Measurements from ENCODE around the gene NF2.

The NF2 gene

DNA sequence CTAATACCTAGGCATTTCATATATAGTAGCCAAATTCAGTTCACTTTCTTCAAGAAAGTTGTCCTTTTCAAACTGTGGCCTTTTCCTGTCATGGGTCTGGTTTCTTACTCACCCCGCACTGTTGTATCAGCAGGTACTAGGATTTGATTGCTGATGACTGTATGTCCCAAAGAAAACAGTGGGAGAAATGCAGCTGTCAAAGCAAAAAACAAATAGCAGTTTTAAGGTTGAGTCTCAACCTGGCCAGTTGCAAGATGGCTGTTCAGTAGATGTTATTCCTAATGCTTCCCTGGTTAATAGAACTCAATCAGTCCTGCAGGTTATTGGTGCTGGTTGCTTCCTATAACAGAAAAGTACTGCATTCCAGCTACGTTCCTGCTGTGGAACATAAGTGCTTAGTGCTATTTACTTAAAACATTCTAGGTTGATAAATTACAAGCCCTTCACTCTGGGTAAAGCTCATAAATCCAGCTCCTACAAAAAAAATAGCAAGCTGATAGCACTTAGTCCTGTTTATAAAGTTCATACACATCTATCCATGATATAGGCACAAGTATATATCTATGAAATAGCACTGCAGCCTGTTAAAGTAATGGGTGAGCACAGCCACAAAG, 26.6 kb downstream of the NF2 start:
- H4K20me1 ChIP-seq, result peaks cover 100% of the 10 kb centered on the region
- TF ChIP-seq Cebpa-rat (IDR thresholded peaks at IDR 0.05), result no peak
- no peak overlapping the region for H3K9ac ChIP-seq
- H3K4me3 ChIP-seq, result no peak overlapping the region
- no peaks in the 10 kb centered on the region for H3K9me3 ChIP-seq
- H3K4me2 ChIP-seq, result no peak overlapping the region
- no peaks in the 10 kb centered on the region for H3K27me3 ChIP-seq
- H3K36me3 ChIP-seq, result peaks cover 8% of the 10 kb centered on the region
- H3K4me1 ChIP-seq, result peaks cover 18% of the 10 kb centered on the region
- H3K27ac ChIP-seq, result no peak overlapping the region

- H3K9ac ChIP-seq, result no peak overlapping the region
- H3K4me3 ChIP-seq, result no peak overlapping the region
- H3K4me2 ChIP-seq, result no peak overlapping the region
- TF ChIP-seq Cebpa-rat (IDR thresholded peaks at IDR 0.05), result no peak
- no peaks in the 10 kb centered on the region for H3K9me3 ChIP-seq
- no peaks in the 10 kb centered on the region for H3K27me3 ChIP-seq
- H3K36me3 ChIP-seq, result peaks cover 8% of the 10 kb centered on the region
- H3K27ac ChIP-seq, result no peak overlapping the region
- H3K4me1 ChIP-seq, result peaks cover 14% of the 10 kb centered on the region
- peaks cover 100% of the 10 kb centered on the region for H4K20me1 ChIP-seq
These were observed 27.6 kb downstream of the NF2 start for GRCh38 chr22:29630987-29631386.

- Histone ChIP-seq H3K9ac (no peak overlapping the region), H3K4me3 (no peak overlapping the region), H3K4me2 (no peak overlapping the region), H3K9me3 (no peaks in the 10 kb centered on the region), H4K20me1 (peaks cover 100% of the 10 kb centered on the region), H3K36me3 (peaks cover 10% of the 10 kb centered on the region), H3K27ac (no peak overlapping the region), H3K27me3 (no peaks in the 10 kb centered on the region), H3K4me1 (peaks cover 13% of the 10 kb centered on the region)
- TF ChIP-seq Cebpa-rat (IDR thresholded peaks at IDR 0.05), result no peak
These were observed 28.3 kb downstream of the NF2 start for GRCh38 chr22:29631725-29632124.

GRCh38 chr22:29632672-29633071, 29.2 kb downstream of the NF2 start:
- no peak overlapping the region for H3K9ac ChIP-seq
- H4K20me1 ChIP-seq, result peaks cover 100% of the 10 kb centered on the region
- no peak overlapping the region for H3K4me2 ChIP-seq
- H3K36me3 ChIP-seq, result peaks cover 20% of the 10 kb centered on the region
- no peaks in the 10 kb centered on the region for H3K9me3 ChIP-seq
- H3K4me1 ChIP-seq, result peaks cover 13% of the 10 kb centered on the region
- no peak for TF ChIP-seq Cebpa-rat (IDR thresholded peaks at IDR 0.05)
- H3K27me3 ChIP-seq, result no peaks in the 10 kb centered on the region
- H3K27ac ChIP-seq, result no peak overlapping the region
- H3K4me3 ChIP-seq, result no peak overlapping the region

DNA sequence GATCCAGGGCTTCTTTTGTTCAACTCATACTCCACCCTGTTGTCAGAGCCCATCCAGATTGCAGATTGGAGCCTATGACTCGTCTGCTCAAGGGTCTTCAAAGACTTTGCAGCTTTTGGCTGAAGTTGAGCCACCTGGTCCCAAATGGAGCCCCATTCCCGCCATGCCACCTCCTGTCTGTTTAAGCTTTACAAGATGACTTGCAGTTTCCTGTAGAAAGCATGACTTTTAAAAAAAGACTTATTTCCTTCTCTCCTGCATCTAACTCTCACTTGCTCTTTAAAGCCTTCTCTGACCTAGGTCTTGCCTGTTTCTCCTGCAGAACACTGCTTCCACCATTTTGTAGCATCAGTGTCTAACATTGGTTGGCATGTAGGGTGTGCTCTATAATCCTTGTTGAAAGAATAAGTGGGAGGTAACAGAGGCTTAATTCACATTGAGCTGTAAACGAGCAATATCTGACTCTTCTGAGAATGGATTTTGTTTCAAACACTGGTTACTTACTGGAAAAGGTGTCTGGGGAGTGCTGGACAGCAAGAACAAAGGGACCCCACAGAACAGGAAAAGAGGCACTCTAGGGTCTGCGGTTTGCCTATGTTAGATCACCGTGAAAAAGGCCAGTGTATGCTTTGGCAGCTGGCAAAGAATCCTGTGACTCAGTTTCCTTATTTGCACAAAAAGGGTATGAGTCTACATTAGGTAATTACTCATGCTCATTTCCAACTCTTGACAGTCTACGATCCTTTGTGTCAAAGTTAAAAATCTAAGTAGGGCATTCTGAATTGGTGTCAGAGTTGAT, 30.3 kb downstream of the NF2 start:
- peak overlapping the region; percentile 46 for H3K4me2 ChIP-seq
- peaks cover 13% of the 10 kb centered on the region for H3K4me1 ChIP-seq
- no peak for TF ChIP-seq Cebpa-rat (IDR thresholded peaks at IDR 0.05)
- H3K9ac ChIP-seq, result no peak overlapping the region
- H3K27ac ChIP-seq, result no peak overlapping the region; the same call in 1 of the 2 replicates
- H3K9me3 ChIP-seq, result no peaks in the 10 kb centered on the region
- no peaks in the 10 kb centered on the region for H3K27me3 ChIP-seq
- H4K20me1 ChIP-seq, result peaks cover 92% of the 10 kb centered on the region
- H3K36me3 ChIP-seq, result peaks cover 30% of the 10 kb centered on the region
- no peak overlapping the region for H3K4me3 ChIP-seq

DNA sequence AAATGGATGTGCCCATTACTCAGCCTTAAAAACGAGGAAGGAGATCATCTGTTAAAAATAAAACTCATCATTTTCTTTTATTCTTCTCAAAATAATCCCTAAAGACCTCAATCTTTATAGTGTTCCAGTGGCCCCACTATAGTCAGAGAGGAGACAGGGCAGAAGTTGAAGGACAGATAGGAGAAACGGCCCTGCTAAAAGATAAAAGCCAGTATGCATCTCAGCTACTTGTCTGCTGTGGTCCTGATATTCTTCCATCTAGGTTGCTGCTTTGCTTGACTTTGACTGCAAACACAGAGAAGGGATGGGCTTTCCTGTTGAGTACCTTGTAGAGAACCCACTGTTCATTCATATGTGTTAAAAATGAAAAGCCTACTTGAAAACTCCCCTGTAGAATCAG, 31.4 kb downstream of the NF2 start:
- H3K27ac ChIP-seq, result no peak overlapping the region
- TF ChIP-seq Cebpa-rat (IDR thresholded peaks at IDR 0.05), result no peak
- no peaks in the 10 kb centered on the region for H3K27me3 ChIP-seq
- no peak overlapping the region for H3K9ac ChIP-seq
- peaks cover 42% of the 10 kb centered on the region for H3K36me3 ChIP-seq
- H3K4me1 ChIP-seq, result peaks cover 13% of the 10 kb centered on the region
- no peak overlapping the region for H3K4me3 ChIP-seq
- peaks cover 81% of the 10 kb centered on the region for H4K20me1 ChIP-seq
- no peak overlapping the region for H3K4me2 ChIP-seq
- H3K9me3 ChIP-seq, result no peaks in the 10 kb centered on the region

DNA sequence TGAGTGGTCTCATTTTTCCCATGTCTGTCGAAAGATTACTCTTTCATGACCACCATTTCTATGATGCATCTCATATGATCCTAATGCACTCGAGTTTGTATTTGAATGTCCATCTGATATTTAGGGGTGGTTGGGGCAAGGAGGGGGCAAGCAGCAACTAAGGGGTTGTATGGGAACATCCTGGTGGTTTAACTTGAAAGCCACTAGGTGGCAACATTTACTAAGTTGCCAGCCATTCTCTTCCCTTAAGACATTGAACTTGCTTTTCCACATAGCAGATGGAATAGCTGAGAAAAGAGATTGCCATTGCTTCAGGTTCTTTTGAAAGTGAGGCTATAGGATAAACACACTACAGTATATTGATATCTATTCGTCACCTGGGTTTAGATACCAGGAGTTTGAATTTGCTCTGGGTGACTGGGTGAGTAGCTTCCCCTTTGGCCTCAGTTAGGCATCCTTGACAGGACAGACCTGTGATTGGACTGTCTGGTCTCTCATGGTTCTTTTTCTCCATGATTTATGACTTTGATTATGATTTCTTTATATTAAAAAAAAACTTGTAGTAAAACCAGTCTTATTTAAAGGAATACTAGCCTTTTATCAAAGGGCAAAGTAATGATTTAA, 32.4 kb downstream of the NF2 start:
- H3K27me3 ChIP-seq, result no peaks in the 10 kb centered on the region
- H3K36me3 ChIP-seq, result peaks cover 50% of the 10 kb centered on the region
- H3K4me2 ChIP-seq, result no peak overlapping the region
- H4K20me1 ChIP-seq, result peaks cover 71% of the 10 kb centered on the region
- no peak overlapping the region for H3K4me3 ChIP-seq
- peaks cover 13% of the 10 kb centered on the region for H3K4me1 ChIP-seq
- TF ChIP-seq Cebpa-rat (IDR thresholded peaks at IDR 0.05), result no peak
- H3K9me3 ChIP-seq, result no peaks in the 10 kb centered on the region
- H3K27ac ChIP-seq, result no peak overlapping the region
- H3K9ac ChIP-seq, result no peak overlapping the region

DNA sequence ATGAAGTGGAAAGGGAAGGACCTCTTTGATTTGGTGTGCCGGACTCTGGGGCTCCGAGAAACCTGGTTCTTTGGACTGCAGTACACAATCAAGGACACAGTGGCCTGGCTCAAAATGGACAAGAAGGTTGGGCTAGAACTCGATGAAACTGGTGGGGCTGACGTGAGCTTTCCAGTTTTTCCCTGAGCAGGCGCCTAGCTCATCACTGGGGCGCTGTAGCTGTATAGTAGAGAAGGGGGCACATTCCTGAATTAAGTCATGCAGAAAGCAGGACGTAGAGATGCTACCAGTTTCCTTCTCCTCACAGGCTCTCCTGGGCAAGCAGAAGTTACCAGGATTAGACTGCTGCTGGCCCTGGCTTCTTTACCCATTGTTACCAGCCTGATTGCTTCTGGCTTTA, 33.3 kb downstream of the NF2 start:
- Histone ChIP-seq H3K27me3 (no peaks in the 10 kb centered on the region), H4K20me1 (peaks cover 62% of the 10 kb centered on the region), H3K36me3 (peaks cover 58% of the 10 kb centered on the region), H3K4me1 (peaks cover 13% of the 10 kb centered on the region), H3K9ac (0 out of 2 replicates have a peak overlapping the region, but pooled peaks have one; percentile 2), H3K4me3 (no peak overlapping the region), H3K9me3 (no peaks in the 10 kb centered on the region), H3K4me2 (no peak overlapping the region), H3K27ac (no peak overlapping the region)
- TF ChIP-seq Cebpa-rat (IDR thresholded peaks at IDR 0.05), result no peak

DNA sequence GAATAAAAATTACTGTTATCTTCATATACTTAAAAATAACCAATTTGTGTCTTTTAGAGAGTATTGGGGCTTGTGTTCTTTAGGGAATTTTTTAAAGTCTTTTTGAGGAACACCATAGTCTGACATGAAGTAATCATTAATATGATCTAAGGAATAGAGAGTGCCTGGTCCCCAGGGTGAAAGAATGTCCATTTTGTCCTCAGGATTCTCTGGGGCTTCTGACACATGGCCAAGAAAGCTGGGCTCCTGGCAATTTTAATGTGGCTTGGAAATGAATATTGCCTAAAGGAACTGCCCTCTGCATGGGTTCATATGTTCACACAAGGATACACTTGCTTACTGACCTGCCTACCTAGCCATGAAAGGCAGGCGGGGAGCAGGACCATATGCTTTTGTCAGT, 33.7 kb downstream of the NF2 start:
- Histone ChIP-seq H3K9ac (0 out of 2 replicates have a peak overlapping the region, but pooled peaks have one; percentile 2), H3K36me3 (peaks cover 61% of the 10 kb centered on the region), H3K9me3 (no peaks in the 10 kb centered on the region), H3K27ac (no peak overlapping the region), H3K4me2 (no peak overlapping the region), H3K4me1 (peaks cover 13% of the 10 kb centered on the region), H3K4me3 (no peak overlapping the region), H4K20me1 (peaks cover 58% of the 10 kb centered on the region), H3K27me3 (no peaks in the 10 kb centered on the region)
- no peak for TF ChIP-seq Cebpa-rat (IDR thresholded peaks at IDR 0.05)

GRCh38 chr22:29638678-29639077, 35.2 kb downstream of the NF2 start:
- Histone ChIP-seq H3K36me3 (peaks cover 66% of the 10 kb centered on the region), H3K9me3 (peaks cover 8% of the 10 kb centered on the region; the same call in 1 of the 2 replicates), H4K20me1 (peaks cover 43% of the 10 kb centered on the region), H3K9ac (no peak overlapping the region), H3K4me1 (peaks cover 5% of the 10 kb centered on the region), H3K27me3 (no peaks in the 10 kb centered on the region), H3K4me3 (no peak overlapping the region), H3K4me2 (no peak overlapping the region), H3K27ac (no peak overlapping the region)
- no peak for TF ChIP-seq Cebpa-rat (IDR thresholded peaks at IDR 0.05)
